RWPE1 (cell line): ENCODE measurements around the gene PLEKHD1.

ENCODE experiments used
- CTCF ChIA-PET: fragments of 350-600 bp; sonication (Branson Sonifier 250); formaldehyde crosslinking; extraction: SDS; loops from one replicate; lab custom pipeline; 2021; lab: Yijun Ruan, JAX
- POLR2A ChIA-PET: fragments of 400-600 bp; formaldehyde crosslinking; extraction: SDS; loops from one replicate; lab custom pipeline; 2020; ENCODE audit warnings: antibody characterized with exemption; ENCODE audit not compliant: low non-redundant PET; lab: Yijun Ruan, JAX
- DNase-seq: peaks from one replicate; pipeline ENCODE4 v3.0.0; 2012; ENCODE audit warnings: low spot score
- H3K27ac ChIP-seq: fragments of 450-650 bp; 2 replicates; pipeline ENCODE4 v1.5.1; 2017
- CTCF ChIP-seq: fragments of 450-650 bp; conservative IDR thresholded peaks from 2 replicates; pipeline ENCODE4 v1.5.1; 2017; ENCODE audit warnings: low read depth, mild to moderate bottlenecking

PLEKHD1 gene

GRCh38 chr14:69554500-69554899 is 70.0 kb downstream of the PLEKHD1 start:
- no peak overlapping the region for H3K27ac ChIP-seq
- POLR2A ChIA-PET: no interaction called here
- no peak for TF ChIP-seq CTCF
- no peak for DNase-seq
- CTCF ChIA-PET: no interaction called here

DNA sequence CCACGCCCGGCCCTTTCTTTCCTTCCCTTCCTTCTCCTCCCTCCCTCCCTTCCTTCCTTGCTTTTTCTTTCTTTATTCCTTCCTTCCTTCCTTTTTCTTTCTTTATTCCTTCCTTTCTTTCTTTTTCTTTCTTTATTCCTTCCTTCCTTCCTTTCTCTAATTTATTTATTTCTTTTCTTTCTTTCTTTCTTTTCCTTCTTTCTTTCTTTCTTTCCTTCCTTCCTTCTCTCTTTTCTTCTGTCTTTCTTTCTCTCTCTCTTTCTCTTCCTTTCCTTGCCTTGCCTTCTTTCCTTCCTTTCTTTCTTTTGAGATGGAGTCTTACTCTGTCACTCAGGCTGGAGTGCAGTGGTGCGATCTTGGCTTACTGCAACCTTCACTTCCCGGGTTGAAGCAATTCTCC is 74.2 kb downstream of the PLEKHD1 start:
- CTCF ChIA-PET: interaction anchor here (0.5 kb wide), 1 partner anchor 24 kb away, joined by 3 read pairs; no protein-coding TSS in a partner anchor
- POLR2A ChIA-PET: no interaction called here

GRCh38 chr14:69559581-69560011 is 75.1 kb downstream of the PLEKHD1 start:
- CTCF ChIA-PET: interaction anchor here (2.1 kb wide), 1 partner anchor 24 kb away, joined by 11 read pairs; no protein-coding TSS in a partner anchor
- TF ChIP-seq CTCF: no peak
- POLR2A ChIA-PET: no interaction called here
- H3K27ac ChIP-seq: no peak overlapping the region
- DNase-seq: no peak

More for the DNA sequence above, 74.2 kb downstream of the PLEKHD1 start:
- no peak for DNase-seq
- H3K27ac ChIP-seq: no peak overlapping the region
- TF ChIP-seq CTCF: no peak

DNA sequence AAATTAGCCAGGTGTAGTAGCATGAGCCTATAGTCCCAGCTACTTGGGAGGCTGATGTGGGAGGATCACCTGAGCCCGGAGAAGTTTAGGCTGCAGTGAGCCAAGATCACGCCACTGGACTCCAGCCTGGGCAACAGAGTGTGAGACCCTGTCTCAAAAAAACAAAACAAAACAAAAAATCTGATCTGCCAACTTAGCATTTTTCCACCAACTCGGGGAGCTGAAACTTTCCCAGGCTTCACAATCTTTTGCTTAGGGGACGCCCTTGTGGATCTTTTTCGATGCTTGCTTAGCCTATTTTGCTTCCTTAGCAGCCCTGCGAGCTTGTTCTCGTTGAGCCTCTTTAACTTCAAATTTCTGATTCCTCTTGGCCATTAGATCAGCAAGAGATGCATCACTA is 76.3 kb downstream of the PLEKHD1 start:
- H3K27ac ChIP-seq: no peak overlapping the region
- DNase-seq: no peak
- CTCF ChIA-PET: interaction anchor here (1.2 to 2.1 kb wide), 2 partner anchors 14 to 25 kb away, joined by 8 to 11 read pairs; partner anchors contain the start of gene CCDC177
- POLR2A ChIA-PET: no interaction called here
- no peak for TF ChIP-seq CTCF

GRCh38 chr14:69561893-69562292 is 77.4 kb downstream of the PLEKHD1 start:
- CTCF ChIA-PET: interaction anchor here (1.2 kb wide), 1 partner anchor 13 kb away, joined by 8 read pairs; the partner anchor contains the start of gene CCDC177
- POLR2A ChIA-PET: interaction anchor here (0.6 kb wide), 1 partner anchor 9 kb away, joined by 4 read pairs; no protein-coding TSS in a partner anchor

DNA sequence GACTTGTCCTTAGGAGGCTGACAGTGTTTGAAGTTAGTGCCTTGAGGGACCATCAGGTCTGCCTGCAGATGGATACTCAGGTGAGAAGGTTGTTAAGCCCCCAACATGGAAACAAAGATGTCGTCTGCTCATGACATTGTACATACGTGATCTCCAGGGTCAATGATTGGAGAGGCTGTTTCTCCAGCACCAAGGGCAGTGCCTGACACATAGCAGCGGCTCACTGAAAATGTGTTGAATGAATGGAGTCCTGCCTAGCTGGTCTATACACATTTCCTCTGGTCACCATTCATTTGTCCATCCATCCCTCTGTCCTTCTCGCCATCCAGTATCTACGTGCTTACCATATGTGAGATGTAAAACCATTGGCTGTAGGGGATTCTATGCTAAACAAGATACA is 83.0 kb downstream of the PLEKHD1 start:
- ChIA-PET CTCF (no interaction called here), POLR2A (no interaction called here)
- no peak for TF ChIP-seq CTCF
- H3K27ac ChIP-seq: no peak overlapping the region
- DNase-seq: no peak

More at GRCh38 chr14:69561893-69562292, 77.4 kb downstream of the PLEKHD1 start:
- no peak overlapping the region for H3K27ac ChIP-seq
- TF ChIP-seq CTCF: no peak
- no peak for DNase-seq
